Vagina (tissue), 2 donors: ENCODE data around the gene ATP11B. TPM values are rescaled to one million over a fixed set of nuclear protein-coding genes. Genes with fewer than 3 reads are reported as not detected.

Experiments used
- DNase-seq, 2 donors: peaks; one replicate each; pipeline ENCODE4 v3.0.0-alpha.2; 2017; ENCODE audit errors: extremely low spot score in 2 of 2
- H3K27ac ChIP-seq: fragments of 200-600 bp; sonication (generic); one replicate; pipeline ENCODE4 v1.5.1; 2019
- H3K27me3 ChIP-seq: fragments of 200-600 bp; sonication (generic); one replicate; pipeline ENCODE4 v1.5.1; 2019
- H3K36me3 ChIP-seq, 2 donors: fragments of 200-600 bp; sonication (generic); one replicate each; pipeline ENCODE4 v1.5.1; 2017 to 2019
- H3K4me1 ChIP-seq: fragments of 200-600 bp; sonication (generic); one replicate; pipeline ENCODE4 v1.5.1; 2019
- H3K4me3 ChIP-seq, 2 donors: fragments of 200-600 bp; sonication (generic); 1 replicate in 1 of 2; 2 replicates in 1 of 2; pipeline ENCODE4 v1.5.1; 2016 to 2019
- H3K9me3 ChIP-seq: fragments of 200-600 bp; sonication (generic); one replicate; pipeline ENCODE4 v1.5.1; 2019
- CTCF ChIP-seq, 3 experiments: fragments of 450-650 bp in 2 of 3; fragments of 200-600 bp in 1 of 3; sonication (generic) in 1 of 3; IDR thresholded peaks; one replicate each; pipeline ENCODE4 v1.5.1; 2017 to 2019; ENCODE audit warnings: antibody characterized with exemption in 3 of 3, mild to moderate bottlenecking in 2 of 3, moderate library complexity in 2 of 3
- POLR2A ChIP-seq, 2 donors: fragments of 450-650 bp; IDR thresholded peaks; one replicate each; pipeline ENCODE4 v1.6.1; 2017; ENCODE audit warnings: antibody characterized with exemption in 2 of 2, mild to moderate bottlenecking in 2 of 2, moderate library complexity in 2 of 2
- POLR2AphosphoS5 ChIP-seq, 2 donors: sonication (generic); formaldehyde crosslinking; IDR thresholded peaks; one replicate each; pipeline ENCODE4 v1.9.0; 2017; ENCODE audit warnings: antibody characterized with exemption in 2 of 2, mild to moderate bottlenecking in 2 of 2, low read depth in 1 of 2; ENCODE audit not compliant: insufficient read depth in 1 of 2
- intact Hi-C: fragments of 100-400 bp; cut with DNase I; formaldehyde crosslinking; loops from one replicate; pipeline ENCODE4 v1.15.1; 2023
- total RNA-seq: library from RNA; depleted of rRNA; stranded (reverse); fragments of >200 nt; gene quantifications from one replicate; pipeline ENCODE4 v1.2.3, GENCODE V29; 2016

The ATP11B gene
- total RNA-seq, 1 donor from 2014 or later, result 100 TPM

GRCh38 chr3:182782149-182782548 lies 11.2 kb upstream of the ATP11B start:
- no peak for DNase-seq
- Histone ChIP-seq H3K27me3 (no peaks in the 10 kb centered on the region), H3K36me3 (no peaks in the 10 kb centered on the region), H3K9me3 (no peaks in the 10 kb centered on the region), H3K4me1 (no peaks in the 10 kb centered on the region), H3K27ac (no peak overlapping the region), H3K4me3 (no peak overlapping the region)
- intact Hi-C loops, result no loop called here
- TF ChIP-seq POLR2A (IDR thresholded peaks at IDR 0.05) (no peak), POLR2AphosphoS5 (IDR thresholded peaks at IDR 0.05; ENCODE audit: insufficient read depth in 1 of 2, low read depth in 1 of 2) (no peak), CTCF (IDR thresholded peaks at IDR 0.05) (no peak)

GRCh38 chr3:182783106-182783505 lies 10.2 kb upstream of the ATP11B start:
- Histone ChIP-seq H3K36me3 (no peaks in the 10 kb centered on the region), H3K27me3 (no peaks in the 10 kb centered on the region), H3K4me1 (no peaks in the 10 kb centered on the region), H3K4me3 (no peak overlapping the region), H3K27ac (no peak overlapping the region), H3K9me3 (no peaks in the 10 kb centered on the region)
- intact Hi-C loops, result no loop called here
- TF ChIP-seq CTCF (IDR thresholded peaks at IDR 0.05) (no peak), POLR2A (IDR thresholded peaks at IDR 0.05) (no peak), POLR2AphosphoS5 (IDR thresholded peaks at IDR 0.05; ENCODE audit: insufficient read depth in 1 of 2, low read depth in 1 of 2) (no peak)
- DNase-seq, result no peak

GRCh38 chr3:182784542-182784941 lies 8.8 kb upstream of the ATP11B start:
- Histone ChIP-seq H3K9me3 (no peaks in the 10 kb centered on the region), H3K36me3 (no peaks in the 10 kb centered on the region), H3K27ac (no peak overlapping the region), H3K4me3 (no peak overlapping the region), H3K4me1 (no peaks in the 10 kb centered on the region), H3K27me3 (no peaks in the 10 kb centered on the region)
- intact Hi-C loops, result no loop called here
- no peak for DNase-seq
- no peak for TF ChIP-seq POLR2A (IDR thresholded peaks at IDR 0.05)
- TF ChIP-seq CTCF (IDR thresholded peaks at IDR 0.05), result no peak
- no peak for TF ChIP-seq POLR2AphosphoS5 (IDR thresholded peaks at IDR 0.05; ENCODE audit: insufficient read depth in 1 of 2, low read depth in 1 of 2)

- no peaks in the 10 kb centered on the region for H3K36me3 ChIP-seq
- no peaks in the 10 kb centered on the region for H3K27me3 ChIP-seq
- intact Hi-C loops, result no loop called here
- no peak for TF ChIP-seq POLR2AphosphoS5 (IDR thresholded peaks at IDR 0.05; ENCODE audit: insufficient read depth in 1 of 2, low read depth in 1 of 2)
- no peak for TF ChIP-seq POLR2A (IDR thresholded peaks at IDR 0.05)
- no peak for TF ChIP-seq CTCF (IDR thresholded peaks at IDR 0.05)
- no peaks in the 10 kb centered on the region for H3K4me1 ChIP-seq
- no peak overlapping the region for H3K4me3 ChIP-seq
- H3K27ac ChIP-seq, result no peak overlapping the region
- no peak for DNase-seq
- no peaks in the 10 kb centered on the region for H3K9me3 ChIP-seq
Observed at GRCh38 chr3:182785142-182785541, 8.2 kb upstream of the ATP11B start.

- no peak overlapping the region for H3K4me3 ChIP-seq
- H3K9me3 ChIP-seq, result no peaks in the 10 kb centered on the region
- no peaks in the 10 kb centered on the region for H3K36me3 ChIP-seq
- no peak for DNase-seq
- intact Hi-C loops, result no loop called here
- no peaks in the 10 kb centered on the region for H3K27me3 ChIP-seq
- TF ChIP-seq POLR2A (IDR thresholded peaks at IDR 0.05), result no peak
- no peak overlapping the region for H3K27ac ChIP-seq
- no peaks in the 10 kb centered on the region for H3K4me1 ChIP-seq
Observed at GRCh38 chr3:182785756-182786155, 7.5 kb upstream of the ATP11B start.
